HCT116 (cell line): Measurements from ENCODE around the gene C1orf21. TPM values are rescaled to one million over a fixed set of nuclear protein-coding genes. Genes with fewer than 3 reads are reported as not detected.

Source experiments
- ATAC-seq: fragments of 200-7000 bp; cut with Tn5 transposase; 2 replicates; pipeline ENCODE4 v1.9.1; 2020; ENCODE audit warnings: mild to moderate bottlenecking, moderate library complexity
- BruUV-seq: library from RNA; stranded (reverse); fragments of 400-500 nt; replicated peaks from 2 replicates; lab custom pipeline; 2021; lab: Mats Ljungman, UMichigan
- CTCF ChIA-PET: fragments of 300-600 bp; sonication (Branson Sonifier 250); formaldehyde crosslinking; loops from one replicate; lab custom pipeline; 2021; ENCODE audit warnings: antibody characterized with exemption; lab: Charles Lee
- POLR2A ChIA-PET: fragments of 300-600, 350-600 bp; sonication (Branson Sonifier 250); formaldehyde crosslinking; loops from one replicate; lab custom pipeline; 2021; ENCODE audit warnings: antibody characterized with exemption; lab: Charles Lee
- RAD21 ChIA-PET, 2 experiments: fragments of 300-600 bp; sonication (Branson Sonifier 250); formaldehyde crosslinking; loops; one replicate each; lab custom pipeline; 2023; ENCODE audit warnings: low total read pairs in 2 of 2; ENCODE audit not compliant: uncharacterized antibody in 2 of 2, unreplicated experiment in 2 of 2, low non-redundant PET in 1 of 2; lab: Charles Lee
- DNase-seq: peaks from one replicate; pipeline ENCODE4 v3.0.0-alpha.2; 2010; ENCODE audit warnings: low read depth, low spot score
- H2AFZ ChIP-seq: fragments of 200-600 bp; shearing (Covaris generic), sonication (generic); 2 replicates; pipeline ENCODE4 v1.6.1; 2017; ENCODE audit warnings: low read depth, mixed run types, mixed read lengths, antibody characterized with exemption, low read length; ENCODE audit not compliant: poor library complexity, severe bottlenecking
- H3K27ac ChIP-seq: 2 replicates; pipeline ENCODE4 v1.5.1; 2012; ENCODE audit warnings: low read depth, low read length
- H3K27me3 ChIP-seq: fragments of 200-600 bp; sonication (generic); 2 replicates; pipeline ENCODE4 v1.6.1; 2016; ENCODE audit warnings: mixed run types, low read length, mixed read lengths; ENCODE audit not compliant: insufficient read depth
- H3K36me3 ChIP-seq, 2 experiments: fragments of 200-500 bp in 1 of 2; fragments of 200-600 bp in 1 of 2; sonication (Bioruptor generic) in 1 of 2; sonication (generic) in 1 of 2; 2 replicates each; pipeline versions ENCODE4 v1.5.1 to v1.6.1; 2014 to 2016; ENCODE audit warnings: low read length in 2 of 2, inconsistent platforms in 1 of 2, mixed read lengths in 1 of 2, mixed run types in 1 of 2; ENCODE audit not compliant: insufficient read depth in 2 of 2, control insufficient read depth in 1 of 2
- H3K4me1 ChIP-seq, 2 experiments: fragments of 200-600 bp in 1 of 2; sonication (generic) in 1 of 2; 2 replicates each; pipeline versions ENCODE4 v1.5.1 to v1.6.1; 2012 to 2017; ENCODE audit warnings: low read length in 2 of 2, inconsistent platforms in 1 of 2, mild to moderate bottlenecking in 1 of 2, mixed read lengths in 1 of 2, mixed run types in 1 of 2, moderate library complexity in 1 of 2; ENCODE audit not compliant: insufficient read depth in 2 of 2, control insufficient read depth in 1 of 2
- H3K4me2 ChIP-seq: fragments of 200-600 bp; sonication (generic); 2 replicates; pipeline ENCODE4 v1.6.1; 2017; ENCODE audit warnings: mixed run types, low read length, mixed read lengths
- H3K4me3 ChIP-seq, 2 experiments: fragments of 200-600 bp in 1 of 2; sonication (generic) in 1 of 2; replicated peaks in 1 of 2; 2 replicates each; pipeline ENCODE4 v1.5.1; 2011 to 2016; ENCODE audit warnings: low read length in 2 of 2, control low read depth in 1 of 2, low read depth in 1 of 2, mild to moderate bottlenecking in 1 of 2, mixed read lengths in 1 of 2, mixed run types in 1 of 2
- H3K79me2 ChIP-seq: fragments of 200-600 bp; sonication (generic); 2 replicates; pipeline ENCODE4 v1.6.1; 2017; ENCODE audit warnings: mild to moderate bottlenecking, mixed run types, low read length, moderate library complexity, mixed read lengths; ENCODE audit not compliant: insufficient read depth
- H3K9ac ChIP-seq: fragments of 200-600 bp; sonication (generic); 2 replicates; pipeline ENCODE4 v1.6.1; 2016; ENCODE audit warnings: low read length, mixed read lengths
- H3K9me2 ChIP-seq: fragments of 200-600 bp; sonication (generic), shearing (Covaris generic); 2 replicates; pipeline ENCODE4 v1.6.1; 2017; ENCODE audit warnings: mixed run types, mild to moderate bottlenecking, moderate library complexity; ENCODE audit not compliant: insufficient read depth
- H3K9me3 ChIP-seq, 2 experiments: fragments of 200-500 bp in 1 of 2; fragments of 200-600 bp in 1 of 2; sonication (Bioruptor generic) in 1 of 2; sonication (generic) in 1 of 2; 2 replicates each; pipeline ENCODE4 v1.6.1; 2014 to 2017; ENCODE audit warnings: low read length in 2 of 2, mixed read lengths in 2 of 2, inconsistent platforms in 1 of 2, low read depth in 1 of 2, mild to moderate bottlenecking in 1 of 2, mixed run types in 1 of 2, moderate library complexity in 1 of 2; ENCODE audit not compliant: control insufficient read depth in 1 of 2, insufficient read depth in 1 of 2
- H4K20me1 ChIP-seq: fragments of 200-600 bp; sonication (generic), shearing (Covaris generic); 2 replicates; pipeline ENCODE4 v1.6.1; 2017; ENCODE audit warnings: mixed run types, mild to moderate bottlenecking, moderate library complexity; ENCODE audit not compliant: insufficient read depth
- CTCF ChIP-seq, 3 experiments: fragments of 200-600 bp in 1 of 3; sonication (generic) in 1 of 3; IDR thresholded peaks in 2 of 3; conservative IDR thresholded peaks in 1 of 3; 2 replicates each; pipeline ENCODE4 v1.5.1; 2012 to 2017; ENCODE audit warnings: low read depth in 2 of 3, low read length in 2 of 3, antibody characterized with exemption in 1 of 3, borderline replicate concordance in 1 of 3, control low read depth in 1 of 3, mild to moderate bottlenecking in 1 of 3, mixed read lengths in 1 of 3, mixed run types in 1 of 3, moderate library complexity in 1 of 3; ENCODE audit not compliant: insufficient read depth in 1 of 3
- EGR1 ChIP-seq: IDR thresholded peaks from 2 replicates; pipeline ENCODE4 v1.6.1; 2012; ENCODE audit warnings: low read depth
- POLR2A ChIP-seq: IDR thresholded peaks from 2 replicates; pipeline ENCODE4 v1.7.0; 2011; ENCODE audit warnings: borderline replicate concordance; ENCODE audit not compliant: insufficient read depth, insufficient read length; ENCODE audit errors: extremely low read depth
- RAD21 ChIP-seq: IDR thresholded peaks from 2 replicates; pipeline ENCODE4 v1.6.1; 2012; ENCODE audit warnings: low read depth, mild to moderate bottlenecking
- REST ChIP-seq: IDR thresholded peaks from 2 replicates; pipeline ENCODE4 v1.6.1; 2012; ENCODE audit warnings: low read depth
- SP1 ChIP-seq: IDR thresholded peaks from 2 replicates; pipeline ENCODE4 v1.6.1; 2012; ENCODE audit warnings: low read depth
- SRF ChIP-seq: IDR thresholded peaks from 2 replicates; pipeline ENCODE4 v1.6.1; 2012; ENCODE audit warnings: low read depth
- ZNF274 ChIP-seq: fragments of 200-500 bp; sonication (Bioruptor generic); IDR thresholded peaks from 2 replicates; pipeline ENCODE4 v1.6.1; 2014; ENCODE audit warnings: mild to moderate bottlenecking, low read depth, low read length, inconsistent platforms
- intact Hi-C: fragments of 100-400 bp; cut with micrococcal nuclease; formaldehyde crosslinking; loops from 2 replicates; pipeline ENCODE4 v1.10.0; 2022
- total RNA-seq: library from RNA; stranded (reverse); gene quantifications from one replicate; pipeline ENCODE4 v1.2.1, GENCODE V29; 2021; ENCODE audit not compliant: unreplicated experiment

C1orf21 gene
- total RNA-seq, 1 experiment from 2014 or later, result 8.9 TPM

- no peaks in the 10 kb centered on the region for H3K36me3 ChIP-seq
- intact Hi-C loops, result no loop called here
- H3K9me2 ChIP-seq, result no peaks in the 10 kb centered on the region
- H3K4me2 ChIP-seq, result no peak overlapping the region
- no peak overlapping the region for H3K4me3 ChIP-seq
- no peak for TF ChIP-seq REST
- TF ChIP-seq SRF, result no peak
- no peak for TF ChIP-seq POLR2A
- TF ChIP-seq CTCF (IDR thresholded peaks at IDR 0.05 in 2 of 3, conservative IDR thresholded peaks at IDR 0.05 in 1 of 3; ENCODE audit: borderline replicate concordance in 1 of 3, insufficient read depth in 1 of 3, low read depth in 2 of 3, low read length in 2 of 3), result no peak
- TF ChIP-seq RAD21, result no peak
- TF ChIP-seq EGR1, result no peak
- no peak for TF ChIP-seq SP1
- no peak for TF ChIP-seq ZNF274
- no peaks in the 10 kb centered on the region for H3K79me2 ChIP-seq
- no peaks in the 10 kb centered on the region for H3K4me1 ChIP-seq
- ATAC-seq, result no peak
- RAD21 ChIA-PET, result no interaction called here
- POLR2A ChIA-PET, result no interaction called here
- H3K9me3 ChIP-seq, result no peaks in the 10 kb centered on the region
- no peak overlapping the region for H3K27ac ChIP-seq
- no TSS peak for BruUV-seq
- no peaks in the 10 kb centered on the region for H3K27me3 ChIP-seq
- no peak for DNase-seq
- CTCF ChIA-PET, result no interaction called here
- H3K9ac ChIP-seq, result no peak overlapping the region
- H2AFZ ChIP-seq, result no peak overlapping the region
- H4K20me1 ChIP-seq, result no peaks in the 10 kb centered on the region
Observed at GRCh38 chr1:184593597-184593996, 206.8 kb downstream of the C1orf21 start.
